ENCODE results near the gene NRXN3.

DNA sequence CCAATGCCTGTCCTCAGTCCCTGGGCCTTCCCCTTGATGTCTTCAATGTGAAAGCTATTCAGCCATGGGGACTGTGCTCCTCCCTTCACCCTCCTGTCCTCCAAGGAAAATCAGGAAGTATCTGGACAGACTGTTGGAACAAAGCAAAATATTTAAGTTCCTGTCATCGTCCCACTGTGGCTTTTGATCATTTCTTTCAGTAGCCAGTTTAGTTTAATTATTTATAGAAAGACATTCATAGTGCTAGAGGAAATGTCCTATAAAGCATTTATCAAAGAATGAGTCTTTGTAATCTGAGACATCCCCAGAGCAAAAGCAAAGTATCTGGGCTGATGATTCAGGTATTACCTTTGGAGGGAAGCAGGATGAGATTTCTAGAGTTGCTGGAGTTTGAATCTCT, 254.1 kb downstream of the NRXN3 start:
- no peak for TF ChIP-seq POLR2A (IDR thresholded peaks at IDR 0.05)
- TF ChIP-seq, protein P1, sequence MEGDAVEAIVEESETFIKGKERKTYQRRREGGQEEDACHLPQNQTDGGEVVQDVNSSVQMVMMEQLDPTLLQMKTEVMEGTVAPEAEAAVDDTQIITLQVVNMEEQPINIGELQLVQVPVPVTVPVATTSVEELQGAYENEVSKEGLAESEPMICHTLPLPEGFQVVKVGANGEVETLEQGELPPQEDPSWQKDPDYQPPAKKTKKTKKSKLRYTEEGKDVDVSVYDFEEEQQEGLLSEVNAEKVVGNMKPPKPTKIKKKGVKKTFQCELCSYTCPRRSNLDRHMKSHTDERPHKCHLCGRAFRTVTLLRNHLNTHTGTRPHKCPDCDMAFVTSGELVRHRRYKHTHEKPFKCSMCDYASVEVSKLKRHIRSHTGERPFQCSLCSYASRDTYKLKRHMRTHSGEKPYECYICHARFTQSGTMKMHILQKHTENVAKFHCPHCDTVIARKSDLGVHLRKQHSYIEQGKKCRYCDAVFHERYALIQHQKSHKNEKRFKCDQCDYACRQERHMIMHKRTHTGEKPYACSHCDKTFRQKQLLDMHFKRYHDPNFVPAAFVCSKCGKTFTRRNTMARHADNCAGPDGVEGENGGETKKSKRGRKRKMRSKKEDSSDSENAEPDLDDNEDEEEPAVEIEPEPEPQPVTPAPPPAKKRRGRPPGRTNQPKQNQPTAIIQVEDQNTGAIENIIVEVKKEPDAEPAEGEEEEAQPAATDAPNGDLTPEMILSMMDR (IDR thresholded peaks at IDR 0.05) = no peak

Measured in stomach (tissue), 4 donors.